Hematopoietic multipotent progenitor cell treated with erythropoietin and hydrocortisone succinate and interleukin-3 and kit ligand, for 17 days (in vitro differentiated cells): ENCODE results near the gene DNAJC7.
A peak's percentile ranks its signal among the peaks of the same experiment; 100 is the strongest.

Experiments used
- DNase-seq: peaks from one replicate; pipeline ENCODE4 v3.0.0-alpha.2; 2015; ENCODE audit warnings: low spot score

Gene DNAJC7

GRCh38 chr17:42016941-42017865, at the start of gene DNAJC7:
Gene DNAJC7 (minus strand): TSS chr17:42017439. CDS start chr17:42017416, 23 bp downstream.
- DNase-seq = peak; percentile 91

GRCh38 chr17:42065201-42065600, 48.0 kb upstream of the DNAJC7 start:
- no peak for DNase-seq

- DNase-seq = no peak
Observed at GRCh38 chr17:42062681-42063080, 45.4 kb upstream of the DNAJC7 start.

GRCh38 chr17:42061646-42062487, 44.6 kb upstream of the DNAJC7 start:
- no peak for DNase-seq

GRCh38 chr17:42060231-42060630, 43.0 kb upstream of the DNAJC7 start:
- DNase-seq = no peak

- no peak for DNase-seq
Observed at GRCh38 chr17:42059815-42060214, 42.6 kb upstream of the DNAJC7 start.

- DNase-seq = no peak
Observed at GRCh38 chr17:42058063-42058462, 40.8 kb upstream of the DNAJC7 start.

- no peak for DNase-seq
Observed at GRCh38 chr17:42056635-42057034, 39.4 kb upstream of the DNAJC7 start.

- DNase-seq = no peak
Observed at GRCh38 chr17:42055496-42055895, 38.3 kb upstream of the DNAJC7 start.

- DNase-seq = no peak
Observed at GRCh38 chr17:42055027-42055426, 37.8 kb upstream of the DNAJC7 start.

- DNase-seq = no peak
Observed at GRCh38 chr17:42053731-42054500, 36.7 kb upstream of the DNAJC7 start.

- no peak for DNase-seq
Observed at GRCh38 chr17:42052346-42052877, 35.2 kb upstream of the DNAJC7 start.

GRCh38 chr17:42051645-42052044, 34.4 kb upstream of the DNAJC7 start:
- no peak for DNase-seq

GRCh38 chr17:42051013-42051400, 33.8 kb upstream of the DNAJC7 start:
- no peak for DNase-seq

- peak; percentile 34 for DNase-seq
Observed at GRCh38 chr17:42050393-42051012, 33.3 kb upstream of the DNAJC7 start, which contains the start of gene C17orf113. Gene C17orf113 (minus strand): TSS chr17:42050601. CDS start chr17:42043376, 7,225 bp downstream.

- DNase-seq = no peak
Observed at GRCh38 chr17:42049834-42050392, 32.7 kb upstream of the DNAJC7 start.

GRCh38 chr17:42047343-42047742, 30.1 kb upstream of the DNAJC7 start:
- DNase-seq = no peak

- no peak for DNase-seq
Observed at GRCh38 chr17:42045719-42046118, 28.5 kb upstream of the DNAJC7 start.

GRCh38 chr17:42042598-42043319, 25.5 kb upstream of the DNAJC7 start:
- no peak for DNase-seq

GRCh38 chr17:42041619-42042018, 24.4 kb upstream of the DNAJC7 start:
- no peak for DNase-seq
